Neural cell (in vitro differentiated cells): Measurements from ENCODE around the gene MED4. TPM values are rescaled to one million over a fixed set of nuclear protein-coding genes. Genes with fewer than 3 reads are reported as not detected.

Source experiments
- H2AFZ ChIP-seq: fragments of 200-600, 300-800 bp; sonication (generic), shearing (Covaris generic); 2 replicates; pipeline ENCODE4 v1.6.0; 2014; ENCODE audit warnings: low read depth, mild to moderate bottlenecking, antibody characterized with exemption, low read length, moderate library complexity
- H3F3A ChIP-seq: fragments of 200-600 bp; shearing (Covaris generic); 2 replicates; pipeline ENCODE4 v1.6.1; 2016; ENCODE audit warnings: mild to moderate bottlenecking, moderate library complexity, mixed read lengths, antibody characterized with exemption, low read length; ENCODE audit not compliant: insufficient read depth, poor library complexity, severe bottlenecking
- H3K27ac ChIP-seq: fragments of 200-600, 300-800 bp; sonication (generic), shearing (Covaris generic); 2 replicates; pipeline ENCODE4 v1.5.1; 2014; ENCODE audit warnings: mild to moderate bottlenecking, low read length, moderate library complexity
- H3K27me3 ChIP-seq: fragments of 300-800, 200-600 bp; sonication (generic), shearing (Covaris generic); 2 replicates; pipeline ENCODE4 v1.6.0; 2014; ENCODE audit warnings: mild to moderate bottlenecking, low read depth, low read length, moderate library complexity; ENCODE audit not compliant: insufficient read depth
- H3K36me3 ChIP-seq: fragments of 300-800, 200-600 bp; sonication (generic), shearing (Covaris generic); 2 replicates; pipeline ENCODE4 v1.5.1; 2014; ENCODE audit warnings: mild to moderate bottlenecking, antibody characterized with exemption, low read length, moderate library complexity; ENCODE audit not compliant: insufficient read depth
- H3K4me2 ChIP-seq: fragments of 300-800, 200-600 bp; sonication (generic), shearing (Covaris generic); 2 replicates; pipeline ENCODE4 v1.6.0; 2014; ENCODE audit warnings: mild to moderate bottlenecking, low read length
- H3K4me3 ChIP-seq: fragments of 300-800, 200-600 bp; sonication (generic), shearing (Covaris generic); 2 replicates; pipeline ENCODE4 v1.5.1; 2014; ENCODE audit warnings: mild to moderate bottlenecking, low read length, moderate library complexity
- H3K79me2 ChIP-seq: fragments of 200-600 bp; shearing (Covaris generic); replicated peaks from 2 replicates; pipeline ENCODE4 v1.6.0; 2014; ENCODE audit warnings: mild to moderate bottlenecking, low read length, moderate library complexity; ENCODE audit not compliant: insufficient read depth
- H3K9ac ChIP-seq: fragments of 300-800, 200-600 bp; sonication (generic), shearing (Covaris generic); 2 replicates; pipeline ENCODE4 v1.6.1; 2016; ENCODE audit warnings: mild to moderate bottlenecking, low read length, mixed read lengths
- H3K9me2 ChIP-seq: fragments of 200-600 bp; shearing (Covaris generic); 2 replicates; pipeline ENCODE4 v1.6.1; 2016; ENCODE audit warnings: mild to moderate bottlenecking, low read length, mixed read lengths; ENCODE audit not compliant: insufficient read depth
- H3K9me3 ChIP-seq: fragments of 200-600, 300-800 bp; sonication (generic), shearing (Covaris generic); 2 replicates; pipeline ENCODE4 v1.6.1; 2016; ENCODE audit warnings: mild to moderate bottlenecking, mixed run types, low read length, moderate library complexity, mixed read lengths
- H4K20me1 ChIP-seq: fragments of 200-600 bp; shearing (Covaris generic); 2 replicates; pipeline ENCODE4 v1.6.1; 2016; ENCODE audit warnings: mild to moderate bottlenecking, mixed run types; ENCODE audit not compliant: insufficient read depth
- CTCF ChIP-seq: fragments of 450-650 bp; IDR thresholded peaks from 2 replicates; pipeline ENCODE4 v1.5.1; 2014; ENCODE audit warnings: antibody characterized with exemption, mild to moderate bottlenecking, moderate library complexity; ENCODE audit not compliant: poor library complexity, severe bottlenecking
- EP300 ChIP-seq: fragments of 450-650 bp; conservative IDR thresholded peaks from 2 replicates; pipeline ENCODE4 v1.6.1; 2014; ENCODE audit warnings: antibody characterized with exemption, mild to moderate bottlenecking, moderate library complexity; ENCODE audit not compliant: poor library complexity, severe bottlenecking
- EZH2 ChIP-seq: fragments of 200-600, 300-800 bp; shearing (Covaris generic), sonication (generic); IDR thresholded peaks from 2 replicates; pipeline ENCODE4 v1.6.1; 2014; ENCODE audit warnings: antibody characterized with exemption, low read length, borderline replicate concordance, mild to moderate bottlenecking; ENCODE audit not compliant: insufficient read depth, poor library complexity, severe bottlenecking
- MXI1 ChIP-seq: fragments of 450-650 bp; conservative IDR thresholded peaks from 2 replicates; pipeline ENCODE4 v1.6.1; 2014; ENCODE audit warnings: antibody characterized with exemption, mild to moderate bottlenecking; ENCODE audit not compliant: poor library complexity, severe bottlenecking
- POLR2AphosphoS5 ChIP-seq: IDR thresholded peaks from 2 replicates; pipeline ENCODE4 v1.6.1; 2012
- RAD21 ChIP-seq: fragments of 450-650 bp; conservative IDR thresholded peaks from 2 replicates; pipeline ENCODE4 v1.6.1; 2014; ENCODE audit warnings: antibody characterized with exemption, mild to moderate bottlenecking, moderate library complexity
- REST ChIP-seq: IDR thresholded peaks from 2 replicates; pipeline ENCODE4 v1.6.1; 2012; ENCODE audit warnings: borderline replicate concordance
- SMC3 ChIP-seq: fragments of 450-650 bp; conservative IDR thresholded peaks from 2 replicates; pipeline ENCODE4 v1.6.1; 2014; ENCODE audit warnings: antibody characterized with exemption, mild to moderate bottlenecking, moderate library complexity; ENCODE audit not compliant: poor library complexity
- TAF1 ChIP-seq: IDR thresholded peaks from 2 replicates; pipeline ENCODE4 v1.6.1; 2012; ENCODE audit warnings: low read depth
- polyA plus RNA-seq: library from polyadenylated mRNA; depleted of rRNA; stranded (reverse); fragments of >200 nt; gene quantifications from 2 replicates; pipeline ENCODE4 v1.2.3, GENCODE V29; 2014

MED4 gene
- polyA plus RNA-seq, 1 donor from 2014 or later, result 87.5 TPM

GRCh38 chr13:48086272-48086671, 8.6 kb downstream of the MED4 start:
- no peak overlapping the region for H2AFZ ChIP-seq
- no peaks in the 10 kb centered on the region for H3K9me3 ChIP-seq
- no peak overlapping the region for H3K4me3 ChIP-seq
- TF ChIP-seq EP300, result no peak
- no peak for TF ChIP-seq EZH2
- TF ChIP-seq POLR2AphosphoS5, result no peak
- TF ChIP-seq SMC3, result no peak
- TF ChIP-seq CTCF, result no peak
- no peak for TF ChIP-seq TAF1
- no peak for TF ChIP-seq RAD21
- TF ChIP-seq REST, result no peak
- TF ChIP-seq MXI1, result no peak
- H3K9ac ChIP-seq, result no peak overlapping the region
- no peaks in the 10 kb centered on the region for H3F3A ChIP-seq
- H4K20me1 ChIP-seq, result no peaks in the 10 kb centered on the region
- H3K9me2 ChIP-seq, result no peaks in the 10 kb centered on the region
- no peak overlapping the region for H3K27ac ChIP-seq
- H3K27me3 ChIP-seq, result no peaks in the 10 kb centered on the region
- no peaks in the 10 kb centered on the region for H3K36me3 ChIP-seq
- no peak overlapping the region for H3K4me2 ChIP-seq
- peaks cover 32% of the 10 kb centered on the region for H3K79me2 ChIP-seq

- Histone ChIP-seq H3K27ac (no peak overlapping the region), H3K4me2 (no peak overlapping the region), H3K4me3 (no peak overlapping the region), H3K9me2 (no peaks in the 10 kb centered on the region), H3K79me2 (no peaks in the 10 kb centered on the region), H2AFZ (no peak overlapping the region), H3K9me3 (no peaks in the 10 kb centered on the region), H3K27me3 (no peaks in the 10 kb centered on the region), H3K36me3 (peaks cover 7% of the 10 kb centered on the region), H4K20me1 (no peaks in the 10 kb centered on the region), H3F3A (no peaks in the 10 kb centered on the region), H3K9ac (no peak overlapping the region)
- TF ChIP-seq RAD21, result no peak
- no peak for TF ChIP-seq REST
- no peak for TF ChIP-seq SMC3
- no peak for TF ChIP-seq TAF1
- no peak for TF ChIP-seq CTCF
- no peak for TF ChIP-seq EP300
- no peak for TF ChIP-seq EZH2
- TF ChIP-seq MXI1, result no peak
- no peak for TF ChIP-seq POLR2AphosphoS5
Observed at GRCh38 chr13:48081739-48082138, 13.2 kb downstream of the MED4 start.
